Activated CD4-positive, alpha-beta T cell treated with anti-CD3 and anti-CD28 coated beads, Interleukin-2, amount 50 U/mL, for 24 hours (primary cell): ENCODE results near the gene CNR2.
"Not testable (repeated sequence)": the region's sequence is repeated elsewhere in the genome, so short reads cannot be mapped to it uniquely, and the experiment has no call there.

Experiments used
- DNase-seq, 2 donors: peaks; one replicate each; pipeline ENCODE4 v3.0.0-alpha.2; 2020; ENCODE audit warnings: low read depth in 1 of 2, low spot score in 1 of 2

The CNR2 gene

GRCh38 chr1:23916209-23917131 lies 3.3 kb upstream of the CNR2 start:
- peak in 1 of 2 donors; percentile 27 for DNase-seq

GRCh38 chr1:23915466-23915865 lies 2.3 kb upstream of the CNR2 start:
- DNase-seq: no peak

GRCh38 chr1:23914921-23915320 lies 1.8 kb upstream of the CNR2 start:
- DNase-seq: no peak

GRCh38 chr1:23911921-23912320 lies 1.2 kb downstream of the CNR2 start:
- no peak for DNase-seq

- no peak for DNase-seq
Measured at GRCh38 chr1:23910553-23911246, 2.5 kb downstream of the CNR2 start.

GRCh38 chr1:23910144-23910543 lies 3.0 kb downstream of the CNR2 start:
- no peak for DNase-seq

- no peak for DNase-seq
Measured at GRCh38 chr1:23909412-23909811, 3.8 kb downstream of the CNR2 start.

GRCh38 chr1:23908453-23909341 lies 4.5 kb downstream of the CNR2 start:
- DNase-seq: no peak

GRCh38 chr1:23906731-23907130 lies 6.4 kb downstream of the CNR2 start:
- DNase-seq: no peak

GRCh38 chr1:23905461-23906025 lies 7.6 kb downstream of the CNR2 start:
- DNase-seq: no peak

- no peak for DNase-seq
Measured at GRCh38 chr1:23904748-23905357, 8.3 kb downstream of the CNR2 start.

GRCh38 chr1:23903754-23904153 lies 9.4 kb downstream of the CNR2 start:
- no peak for DNase-seq

- no peak for DNase-seq
Measured at GRCh38 chr1:23902321-23903278, 10.6 kb downstream of the CNR2 start.

GRCh38 chr1:23900017-23900416 lies 13.1 kb downstream of the CNR2 start:
- not testable (repeated sequence) for DNase-seq

GRCh38 chr1:23899070-23899469 lies 14.1 kb downstream of the CNR2 start:
- no peak for DNase-seq

GRCh38 chr1:23897083-23897482 lies 16.1 kb downstream of the CNR2 start:
- DNase-seq: no peak

GRCh38 chr1:23896491-23896890 lies 16.7 kb downstream of the CNR2 start:
- no peak for DNase-seq

- DNase-seq: no peak
Measured at GRCh38 chr1:23895993-23896392, 17.2 kb downstream of the CNR2 start.

GRCh38 chr1:23895082-23895481 lies 18.1 kb downstream of the CNR2 start:
- no peak for DNase-seq
